Inflammatory macrophage (primary cell): Measurements from ENCODE around the gene RNF182.
"Not testable (repeated sequence)": the region's sequence is repeated elsewhere in the genome, so short reads cannot be mapped to it uniquely, and the experiment has no call there.

ENCODE experiments used
- DNase-seq, 2 donors: peaks; one replicate each; pipeline ENCODE4 v3.0.0-alpha.2; 2020 to 2022

Gene RNF182

GRCh38 chr6:13971303-13971702 lies 46.6 kb downstream of the RNF182 start:
- no peak for DNase-seq

- not testable (repeated sequence) for DNase-seq
Observed at GRCh38 chr6:13972602-13973001, 47.9 kb downstream of the RNF182 start.

- DNase-seq, result not testable (repeated sequence)
Observed at GRCh38 chr6:13973422-13973821, 48.7 kb downstream of the RNF182 start.

GRCh38 chr6:13978102-13978640 lies 53.4 kb downstream of the RNF182 start:
- DNase-seq, result no peak

GRCh38 chr6:13978787-13979186 lies 54.0 kb downstream of the RNF182 start:
- no peak for DNase-seq

- DNase-seq, result no peak
Observed at GRCh38 chr6:13979284-13980171, 54.8 kb downstream of the RNF182 start.

GRCh38 chr6:13980534-13980933 lies 55.8 kb downstream of the RNF182 start:
- no peak for DNase-seq

- DNase-seq, result peak; percentile 36 to 57
Observed at GRCh38 chr6:13985663-13986325, 61.0 kb downstream of the RNF182 start.

- DNase-seq, result no peak
Observed at GRCh38 chr6:13986700-13987399, 62.1 kb downstream of the RNF182 start.

GRCh38 chr6:13987400-13987865 lies 62.7 kb downstream of the RNF182 start:
- DNase-seq, result no peak

GRCh38 chr6:13988049-13988738 lies 63.4 kb downstream of the RNF182 start:
- DNase-seq, result no peak

- no peak for DNase-seq
Observed at GRCh38 chr6:13988908-13989307, 64.2 kb downstream of the RNF182 start.

- DNase-seq, result no peak
Observed at GRCh38 chr6:13989496-13990144, 64.9 kb downstream of the RNF182 start.

- no peak for DNase-seq
Observed at GRCh38 chr6:13990796-13991195, 66.0 kb downstream of the RNF182 start.

- no peak for DNase-seq
Observed at GRCh38 chr6:13991393-13991792, 66.6 kb downstream of the RNF182 start.

- DNase-seq, result no peak
Observed at GRCh38 chr6:13992417-13993055, 67.8 kb downstream of the RNF182 start.

- DNase-seq, result no peak
Observed at GRCh38 chr6:13993416-13993815, 68.7 kb downstream of the RNF182 start.

GRCh38 chr6:13998356-13998755 lies 73.6 kb downstream of the RNF182 start:
- no peak for DNase-seq

GRCh38 chr6:14000901-14001300 lies 76.1 kb downstream of the RNF182 start:
- no peak for DNase-seq

GRCh38 chr6:14001329-14002012 lies 76.7 kb downstream of the RNF182 start:
- DNase-seq, result no peak
